HepG2 (cell line): ENCODE data around the gene BCAS3. TPM values are rescaled to one million over a fixed set of nuclear protein-coding genes. Genes with fewer than 3 reads are reported as not detected.

Experiments
- ATAC-seq: fragments of 200-7000 bp; cut with Tn5 transposase; 3 replicates; pipeline ENCODE4 v1.9.1; 2020; ENCODE audit warnings: mild to moderate bottlenecking, moderate library complexity
- BruUV-seq: library from RNA; stranded (reverse); fragments of 400-500 nt; replicated peaks from 2 replicates; lab custom pipeline; 2021; lab: Mats Ljungman, UMichigan
- CTCF ChIA-PET: fragments of 300-600 bp; formaldehyde crosslinking; extraction: SDS; loops from one replicate; lab custom pipeline; 2021; ENCODE audit warnings: low total read pairs, inconsistent platforms, low intra/inter-chr PET ratio; lab: Yijun Ruan, JAX
- POLR2A ChIA-PET: fragments of 350-600 bp; sonication (Branson Sonifier 250); formaldehyde crosslinking; loops from one replicate; lab custom pipeline; 2020; ENCODE audit warnings: antibody characterized with exemption, inconsistent platforms; lab: Yijun Ruan, JAX
- DNase-seq: peaks from one replicate; pipeline ENCODE4 v3.0.0-alpha.2; 2015; ENCODE audit warnings: low spot score
- FAIRE-seq: peaks from 3 replicates; lab custom pipeline; 2011; peaks lifted over from hg19 to GRCh38; lab: Jason Lieb, UNC
- H2AFZ ChIP-seq: one replicate; pipeline ENCODE4 v1.6.1; 2011; ENCODE audit warnings: low read length, inconsistent platforms
- H3K27ac ChIP-seq: fragments of 300-600 bp; 3 replicates; pipeline ENCODE4 v1.8.0; 2011; ENCODE audit warnings: mixed run types, mild to moderate bottlenecking, mixed read lengths, low read length, inconsistent platforms; ENCODE audit not compliant: insufficient read depth; ENCODE audit errors: extremely low read length
- H3K27me3 ChIP-seq, 2 experiments: fragments of 200-600 bp in 1 of 2; 2 replicates in 1 of 2; 3 replicates in 1 of 2; pipeline versions ENCODE4 v1.6.0 to v1.8.0; 2011; ENCODE audit warnings: low read length in 2 of 2, mild to moderate bottlenecking in 2 of 2, moderate library complexity in 2 of 2, inconsistent platforms in 1 of 2; ENCODE audit not compliant: insufficient read depth in 2 of 2, control insufficient read depth in 1 of 2
- H3K36me3 ChIP-seq, 2 experiments: fragments of 200-600 bp in 1 of 2; replicated peaks in 1 of 2; 2 replicates in 1 of 2; 3 replicates in 1 of 2; pipeline versions ENCODE4 v1.5.1 to v1.8.0; 2011; ENCODE audit warnings: low read length in 2 of 2, inconsistent platforms in 1 of 2; ENCODE audit not compliant: insufficient read depth in 2 of 2, control insufficient read depth in 1 of 2
- H3K4me1 ChIP-seq: 2 replicates; pipeline ENCODE4 v1.5.1; 2012; ENCODE audit warnings: low read length, inconsistent platforms; ENCODE audit not compliant: insufficient read depth
- H3K4me2 ChIP-seq: 2 replicates; pipeline ENCODE4 v1.6.0; 2011; ENCODE audit warnings: low read depth, low read length, inconsistent platforms
- H3K4me3 ChIP-seq, 3 experiments: fragments of 200-600 bp in 1 of 3; sonication (generic), shearing (Covaris generic) in 1 of 3; replicated peaks in 1 of 3; 2 replicates each; pipeline ENCODE4 v1.5.1; 2011 to 2016; ENCODE audit warnings: low read length in 3 of 3, inconsistent platforms in 2 of 3, low read depth in 2 of 3, mild to moderate bottlenecking in 2 of 3, control low read depth in 1 of 3, mixed read lengths in 1 of 3; ENCODE audit not compliant: insufficient read depth in 1 of 3
- H3K79me2 ChIP-seq: one replicate; pipeline ENCODE4 v1.6.1; 2011; ENCODE audit warnings: low read length, inconsistent platforms; ENCODE audit not compliant: insufficient read depth
- H3K9ac ChIP-seq: 2 replicates; pipeline ENCODE4 v1.6.0; 2011; ENCODE audit warnings: mild to moderate bottlenecking, low read depth, low read length, inconsistent platforms; ENCODE audit not compliant: insufficient read depth
- H3K9me3 ChIP-seq: 2 replicates; pipeline ENCODE4 v1.5.1; 2012; ENCODE audit warnings: mild to moderate bottlenecking, low read length
- H4K20me1 ChIP-seq: 2 replicates; pipeline ENCODE4 v1.6.0; 2011; ENCODE audit warnings: inconsistent platforms, mild to moderate bottlenecking, low read length, moderate library complexity; ENCODE audit not compliant: insufficient read depth
- CSRNP1 ChIP-seq: sonication (generic); formaldehyde crosslinking; IDR thresholded peaks from 2 replicates; pipeline ENCODE4 v1.8.1; 2023; ENCODE audit warnings: mild to moderate bottlenecking, missing genetic modification reagents
- FOXA1 ChIP-seq, 2 experiments: fragments of 450-650 bp in 1 of 2; sonication (generic) in 1 of 2; formaldehyde crosslinking in 1 of 2; IDR thresholded peaks; 2 replicates each; pipeline versions ENCODE4 v1.4.0 to v1.6.1; 2016 to 2020; ENCODE audit warnings: missing genetic modification reagents in 1 of 2
- GFI1 ChIP-seq: sonication (generic); formaldehyde crosslinking; IDR thresholded peaks from 2 replicates; pipeline ENCODE4 v1.5.0; 2020; ENCODE audit warnings: missing genetic modification reagents, mild to moderate bottlenecking, borderline replicate concordance
- KDM2A ChIP-seq: sonication (generic); formaldehyde crosslinking; IDR thresholded peaks from 2 replicates; pipeline ENCODE4 v1.4.0; 2020; ENCODE audit warnings: low read depth, missing genetic modification reagents, borderline replicate concordance
- MXD4 ChIP-seq: IDR thresholded peaks from 2 replicates; pipeline ENCODE4 v1.6.1; 2016; ENCODE audit warnings: mild to moderate bottlenecking, missing biosample characterization, missing genetic modification reagents
- SMAD1 ChIP-seq: sonication (generic); formaldehyde crosslinking; IDR thresholded peaks from 2 replicates; pipeline ENCODE4 v1.4.0; 2020; ENCODE audit warnings: missing genetic modification reagents, low read depth, mild to moderate bottlenecking, borderline replicate concordance
- ZFP36L2 ChIP-seq: sonication (generic); formaldehyde crosslinking; IDR thresholded peaks from 2 replicates; pipeline ENCODE4 v1.4.0; 2020; ENCODE audit warnings: missing genetic modification reagents
- ZNF609 ChIP-seq: sonication (generic); formaldehyde crosslinking; IDR thresholded peaks from 2 replicates; pipeline ENCODE4 v1.4.0; 2020; ENCODE audit warnings: mild to moderate bottlenecking, missing genetic modification reagents, borderline replicate concordance
- WGBS: methylation state at CpG from one replicate; pipeline ENCODE4 v1.1.6; 2017; ENCODE audit warnings: low lambda C conversion rate; 5-methylcytosine and 5-hydroxymethylcytosine counted together
- in situ Hi-C: cut with HindIII; loops from 2 replicates; pipeline ENCODE4 v1.10.0; 2017; ENCODE audit warnings: low pct_unique_long_range_greater_than_20kb; ENCODE audit not compliant: extremely low pct_ligation_motif_present
- intact Hi-C: fragments of 100-400 bp; cut with micrococcal nuclease; formaldehyde crosslinking; loops from one replicate; pipeline ENCODE4 v1.10.0; 2022; ENCODE audit not compliant: unreplicated experiment
- polyA plus RNA-seq, 8 experiments: library from polyadenylated mRNA; depleted of rRNA in 3 of 8; stranded (reverse) in 7 of 8; unstranded in 1 of 8; fragments of >200 nt; fragmentation: Illumina TruSeq in 4 of 8; extraction: Trizol in 4 of 8; gene quantifications; 2 replicates each; pipeline versions ENCODE4 v1.2.1 to v1.2.3, GENCODE V29; 2011 to 2016; ENCODE audit warnings: low read depth in 4 of 8, missing spikeins in 1 of 8, mixed read lengths in 1 of 8; ENCODE audit not compliant: insufficient read depth in 1 of 8
- total RNA-seq, 5 experiments: library from RNA; depleted of rRNA; stranded (reverse); fragments of >200 nt; fragmentation: Illumina TruSeq; extraction: Trizol; gene quantifications; 2 replicates each; pipeline ENCODE4 v1.2.3, GENCODE V29; 2016; ENCODE audit warnings: low read depth in 1 of 5
- TF ChIP-seq, protein P1 (sequence below): sonication (generic); formaldehyde crosslinking; IDR thresholded peaks from 2 replicates; pipeline ENCODE4 v1.9.0; 2021; ENCODE audit warnings: mild to moderate bottlenecking, missing genetic modification reagents

BCAS3 gene
- total and polyA plus RNA-seq, 2 of the 13 experiments (the other 11 are each of a cell fraction or from before 2014, with no cell fraction given): 10.7 to 11.2 TPM

- Histone ChIP-seq H3K4me1 (peaks cover 52% of the 10 kb centered on the region), H3K9me3 (no peaks in the 10 kb centered on the region), H3K79me2 (peaks cover 24% of the 10 kb centered on the region), H3K27ac (peak overlapping the region; percentile 81), H3K9ac (peak overlapping the region; percentile 97), H2AFZ (no peak overlapping the region), H3K36me3 (peaks cover 2 to 4% of the 10 kb centered on the region in 2 experiments; a peak in 2 of 5 replicates), H4K20me1 (no peaks in the 10 kb centered on the region), H3K4me2 (peak overlapping the region; percentile 84), H3K4me3 (peak overlapping the region; percentile 72 to 93 (median 81)), H3K27me3 (no peaks in the 10 kb centered on the region)
- no peak for FAIRE-seq
- intact Hi-C loops (loop anchor here (1.0 to 10.0 kb wide), 2 partner anchors 35 to 674 kb away; no protein-coding TSS in a partner anchor), in situ Hi-C loops (loop anchor here (10.0 kb wide), 1 partner anchor 674 kb away; no protein-coding TSS in a partner anchor)
- DNase-seq: no peak
- ChIA-PET POLR2A (interaction anchor here (1.4 to 3.5 kb wide), 8 partner anchors 11 to 63 kb away, joined by 5 to 56 read pairs (median 16); no protein-coding TSS in a partner anchor), CTCF (no interaction called here)
- BruUV-seq: no TSS peak
- ATAC-seq: peak; percentile 1
- WGBS: 4% methylated on average over 22 of the region's 34 CpGs
- TF ChIP-seq FOXA1 (IDR thresholded peaks at IDR 0.05): no peak
- 0 out of 2 replicates have a peak, but pooled peaks have one; percentile 2 for TF ChIP-seq FOXA1 (CRISPR knock-in tag; IDR thresholded peaks at IDR 0.05)
- TF ChIP-seq ZNF609 (CRISPR knock-in tag): 0 out of 2 replicates have a peak, but pooled peaks have one; percentile 2
- 0 out of 2 replicates have a peak, but pooled peaks have one; percentile 68 for TF ChIP-seq GFI1 (CRISPR knock-in tag)
- 0 out of 2 replicates have a peak, but pooled peaks have one; percentile 14 for TF ChIP-seq KDM2A (CRISPR knock-in tag)
- TF ChIP-seq CSRNP1 (CRISPR knock-in tag): 0 out of 2 replicates have a peak, but pooled peaks have one; percentile 15
- TF ChIP-seq, protein P1, sequence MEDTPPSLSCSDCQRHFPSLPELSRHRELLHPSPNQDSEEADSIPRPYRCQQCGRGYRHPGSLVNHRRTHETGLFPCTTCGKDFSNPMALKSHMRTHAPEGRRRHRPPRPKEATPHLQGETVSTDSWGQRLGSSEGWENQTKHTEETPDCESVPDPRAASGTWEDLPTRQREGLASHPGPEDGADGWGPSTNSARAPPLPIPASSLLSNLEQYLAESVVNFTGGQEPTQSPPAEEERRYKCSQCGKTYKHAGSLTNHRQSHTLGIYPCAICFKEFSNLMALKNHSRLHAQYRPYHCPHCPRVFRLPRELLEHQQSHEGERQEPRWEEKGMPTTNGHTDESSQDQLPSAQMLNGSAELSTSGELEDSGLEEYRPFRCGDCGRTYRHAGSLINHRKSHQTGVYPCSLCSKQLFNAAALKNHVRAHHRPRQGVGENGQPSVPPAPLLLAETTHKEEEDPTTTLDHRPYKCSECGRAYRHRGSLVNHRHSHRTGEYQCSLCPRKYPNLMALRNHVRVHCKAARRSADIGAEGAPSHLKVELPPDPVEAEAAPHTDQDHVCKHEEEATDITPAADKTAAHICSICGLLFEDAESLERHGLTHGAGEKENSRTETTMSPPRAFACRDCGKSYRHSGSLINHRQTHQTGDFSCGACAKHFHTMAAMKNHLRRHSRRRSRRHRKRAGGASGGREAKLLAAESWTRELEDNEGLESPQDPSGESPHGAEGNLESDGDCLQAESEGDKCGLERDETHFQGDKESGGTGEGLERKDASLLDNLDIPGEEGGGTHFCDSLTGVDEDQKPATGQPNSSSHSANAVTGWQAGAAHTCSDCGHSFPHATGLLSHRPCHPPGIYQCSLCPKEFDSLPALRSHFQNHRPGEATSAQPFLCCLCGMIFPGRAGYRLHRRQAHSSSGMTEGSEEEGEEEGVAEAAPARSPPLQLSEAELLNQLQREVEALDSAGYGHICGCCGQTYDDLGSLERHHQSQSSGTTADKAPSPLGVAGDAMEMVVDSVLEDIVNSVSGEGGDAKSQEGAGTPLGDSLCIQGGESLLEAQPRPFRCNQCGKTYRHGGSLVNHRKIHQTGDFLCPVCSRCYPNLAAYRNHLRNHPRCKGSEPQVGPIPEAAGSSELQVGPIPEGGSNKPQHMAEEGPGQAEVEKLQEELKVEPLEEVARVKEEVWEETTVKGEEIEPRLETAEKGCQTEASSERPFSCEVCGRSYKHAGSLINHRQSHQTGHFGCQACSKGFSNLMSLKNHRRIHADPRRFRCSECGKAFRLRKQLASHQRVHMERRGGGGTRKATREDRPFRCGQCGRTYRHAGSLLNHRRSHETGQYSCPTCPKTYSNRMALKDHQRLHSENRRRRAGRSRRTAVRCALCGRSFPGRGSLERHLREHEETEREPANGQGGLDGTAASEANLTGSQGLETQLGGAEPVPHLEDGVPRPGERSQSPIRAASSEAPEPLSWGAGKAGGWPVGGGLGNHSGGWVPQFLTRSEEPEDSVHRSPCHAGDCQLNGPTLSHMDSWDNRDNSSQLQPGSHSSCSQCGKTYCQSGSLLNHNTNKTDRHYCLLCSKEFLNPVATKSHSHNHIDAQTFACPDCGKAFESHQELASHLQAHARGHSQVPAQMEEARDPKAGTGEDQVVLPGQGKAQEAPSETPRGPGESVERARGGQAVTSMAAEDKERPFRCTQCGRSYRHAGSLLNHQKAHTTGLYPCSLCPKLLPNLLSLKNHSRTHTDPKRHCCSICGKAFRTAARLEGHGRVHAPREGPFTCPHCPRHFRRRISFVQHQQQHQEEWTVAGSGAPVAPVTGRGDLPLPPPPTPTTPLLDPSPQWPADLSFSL (CRISPR knock-in tag): 0 out of 2 replicates have a peak, but pooled peaks have one; percentile 78
- TF ChIP-seq SMAD1: 0 out of 2 replicates have a peak, but pooled peaks have one; percentile 53
- no peak for TF ChIP-seq MXD4
- TF ChIP-seq ZFP36L2 (CRISPR knock-in tag): 0 out of 2 replicates have a peak, but pooled peaks have one; percentile 20
Observed at GRCh38 chr17:61398721-61399130, 721.1 kb downstream of the BCAS3 start.
